ENCODE measurements around the gene NOTO.
A peak's percentile ranks its signal among the peaks of the same experiment; 100 is the strongest.

The NOTO gene

DNA sequence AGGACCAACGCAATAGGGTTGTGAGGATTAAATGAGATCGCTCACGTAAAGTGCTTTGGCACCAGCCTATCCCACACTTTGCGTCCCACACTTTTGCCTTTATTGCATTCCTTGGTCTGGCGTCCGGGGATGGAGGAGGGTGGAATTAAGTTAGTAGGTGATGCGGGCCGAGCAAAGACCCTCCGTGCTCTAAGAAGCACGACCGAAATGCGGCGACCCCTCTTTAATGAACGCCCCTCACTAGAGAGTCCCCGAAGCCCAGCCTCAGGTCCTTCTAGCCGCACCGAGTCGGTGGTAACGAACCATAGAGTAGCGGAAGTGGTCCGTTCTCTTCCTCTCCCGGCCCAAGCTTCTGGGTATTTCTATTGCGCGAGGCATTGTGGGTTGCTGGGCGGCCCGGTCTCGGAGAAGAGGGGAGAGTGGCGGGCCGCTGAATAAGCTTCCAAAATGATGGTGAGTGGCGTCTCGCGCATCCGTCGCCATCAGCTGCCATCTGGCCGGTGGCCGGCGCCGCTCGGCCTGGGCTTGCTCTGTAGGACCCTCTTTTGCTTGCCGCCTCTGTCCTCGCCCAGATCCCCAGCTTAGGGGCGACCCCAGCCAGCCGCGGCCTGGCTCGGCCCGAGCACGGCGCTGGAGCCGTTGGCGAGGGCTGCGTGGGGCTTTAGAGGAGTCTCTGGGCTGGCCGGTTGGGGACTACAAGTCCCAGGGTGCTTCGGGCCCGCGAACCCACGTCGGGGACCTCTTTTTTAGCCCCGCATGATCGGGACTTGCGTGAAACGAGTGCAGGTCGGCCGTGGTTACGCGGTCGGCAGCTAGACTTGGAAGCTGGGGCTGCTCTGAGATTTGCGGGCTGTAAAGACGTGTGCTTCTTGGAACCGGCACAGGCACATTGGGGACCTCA lies 31.8 kb downstream of the NOTO start, which contains the start of gene CCT7:
TSS of gene CCT7 (plus strand) at position 377 of the 901 bp plus-strand sequence. CDS start at position 448, 71 bp downstream.
- H3K9me3 ChIP-seq = no peaks in the 10 kb centered on the region
- peaks cover 49% of the 10 kb centered on the region for H4K20me1 ChIP-seq
- H3K27ac ChIP-seq = peak within 1 kb of the TSS; percentile 97

GRCh38 chr2:73235315-73236028 lies 33.1 kb downstream of the NOTO start:
- no peaks in the 10 kb centered on the region for H3K27me3 ChIP-seq
- H4K20me1 ChIP-seq = peaks cover 62% of the 10 kb centered on the region
- peak overlapping the region; percentile 97 for H3K9ac ChIP-seq
- H3K4me3 ChIP-seq = peak overlapping the region; percentile 95
- peaks cover 35% of the 10 kb centered on the region for H3K4me1 ChIP-seq
- no peak for TF ChIP-seq Cebpa-rat (IDR thresholded peaks at IDR 0.05)
- H3K27ac ChIP-seq = peak overlapping the region; percentile 97
- no peaks in the 10 kb centered on the region for H3K9me3 ChIP-seq
- H3K36me3 ChIP-seq = peaks cover 51% of the 10 kb centered on the region
- peak overlapping the region; percentile 96 for H3K4me2 ChIP-seq

More for the DNA sequence above, 31.8 kb downstream of the NOTO start, which contains the start of gene CCT7:
- H3K27me3 ChIP-seq = no peaks in the 10 kb centered on the region
- H3K4me1 ChIP-seq = peaks cover 35% of the 10 kb centered on the region
- H3K4me3 ChIP-seq = peak within 1 kb of the TSS; percentile 95
- peak within 1 kb of the TSS; percentile 97 for H3K9ac ChIP-seq
- no peak for TF ChIP-seq Cebpa-rat (IDR thresholded peaks at IDR 0.05)
- peaks cover 49% of the 10 kb centered on the region for H3K36me3 ChIP-seq
- peak within 1 kb of the TSS; percentile 96 for H3K4me2 ChIP-seq

- Histone ChIP-seq H3K9ac (no peak overlapping the region), H3K4me2 (0 out of 2 replicates have a peak overlapping the region, but pooled peaks have one; percentile 37), H3K4me3 (no peak overlapping the region), H4K20me1 (peaks cover 79% of the 10 kb centered on the region), H3K36me3 (peaks cover 68% of the 10 kb centered on the region), H3K9me3 (no peaks in the 10 kb centered on the region), H3K27ac (no peak overlapping the region), H3K4me1 (peaks cover 35% of the 10 kb centered on the region), H3K27me3 (no peaks in the 10 kb centered on the region)
- no peak for TF ChIP-seq Cebpa-rat (IDR thresholded peaks at IDR 0.05)
These were observed 34.8 kb downstream of the NOTO start for GRCh38 chr2:73237168-73237567.

DNA sequence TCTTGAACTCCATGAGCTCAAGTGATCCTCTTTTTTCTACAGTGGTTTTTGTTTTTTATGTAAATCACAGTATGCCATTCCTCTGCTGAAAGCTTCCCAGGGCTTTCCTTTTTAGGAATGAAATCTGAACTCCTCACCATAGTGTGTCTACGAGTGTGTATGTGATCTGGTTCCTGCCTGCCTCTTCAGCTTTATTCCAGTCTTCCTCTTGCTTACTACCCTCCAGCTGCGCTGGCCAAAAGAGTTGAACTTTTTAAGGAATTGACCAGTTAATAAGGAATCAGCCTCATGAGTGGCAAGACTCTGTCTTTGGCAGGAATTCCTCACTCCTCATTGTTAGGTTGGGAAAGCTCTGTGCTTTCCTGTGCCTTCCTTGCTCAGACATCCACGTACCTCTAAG lies 35.8 kb downstream of the NOTO start:
- peaks cover 30% of the 10 kb centered on the region for H3K4me1 ChIP-seq
- H3K36me3 ChIP-seq = peaks cover 78% of the 10 kb centered on the region
- H4K20me1 ChIP-seq = peaks cover 89% of the 10 kb centered on the region
- no peak overlapping the region for H3K27ac ChIP-seq
- no peaks in the 10 kb centered on the region for H3K9me3 ChIP-seq
- peak overlapping the region; percentile 26; the same call in 1 of the 2 replicates for H3K9ac ChIP-seq
- no peak for TF ChIP-seq Cebpa-rat (IDR thresholded peaks at IDR 0.05)
- H3K27me3 ChIP-seq = no peaks in the 10 kb centered on the region
- no peak overlapping the region for H3K4me3 ChIP-seq
- H3K4me2 ChIP-seq = no peak overlapping the region

DNA sequence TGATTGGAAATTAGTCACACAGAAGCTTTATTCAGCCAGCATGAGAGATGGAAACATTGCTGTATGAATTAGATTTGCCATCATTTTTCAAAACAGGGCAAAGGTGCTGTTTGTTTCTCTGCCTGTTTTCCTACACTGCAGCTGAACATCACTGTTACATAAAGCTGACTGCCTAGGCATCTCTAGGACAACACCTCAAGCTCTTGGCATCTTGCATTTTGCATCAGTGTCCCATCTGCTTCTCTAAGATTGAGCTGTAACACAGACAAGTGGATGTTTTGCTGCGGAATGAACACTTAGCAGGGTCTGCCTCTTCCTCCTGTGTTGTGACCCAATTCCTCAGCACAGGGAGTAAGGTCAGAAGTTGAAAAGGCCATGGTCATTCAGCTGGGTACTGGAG lies 36.6 kb downstream of the NOTO start:
- Histone ChIP-seq H3K9ac (peak overlapping the region; percentile 26; the same call in 1 of the 2 replicates), H3K4me1 (peaks cover 30% of the 10 kb centered on the region), H3K27me3 (no peaks in the 10 kb centered on the region), H3K4me3 (no peak overlapping the region), H3K27ac (no peak overlapping the region), H3K36me3 (peaks cover 86% of the 10 kb centered on the region), H3K4me2 (no peak overlapping the region), H3K9me3 (no peaks in the 10 kb centered on the region), H4K20me1 (peaks cover 97% of the 10 kb centered on the region)
- no peak for TF ChIP-seq Cebpa-rat (IDR thresholded peaks at IDR 0.05)

- Histone ChIP-seq H3K4me1 (peaks cover 30% of the 10 kb centered on the region), H3K9ac (0 out of 2 replicates have a peak overlapping the region, but pooled peaks have one; percentile 26), H3K4me3 (no peak overlapping the region), H3K27me3 (no peaks in the 10 kb centered on the region), H3K27ac (no peak overlapping the region), H4K20me1 (peaks cover 100% of the 10 kb centered on the region), H3K36me3 (peaks cover 94% of the 10 kb centered on the region), H3K9me3 (no peaks in the 10 kb centered on the region), H3K4me2 (no peak overlapping the region)
- no peak for TF ChIP-seq Cebpa-rat (IDR thresholded peaks at IDR 0.05)
These were observed 37.4 kb downstream of the NOTO start for GRCh38 chr2:73239776-73240175.

GRCh38 chr2:73243884-73244570 lies 41.7 kb downstream of the NOTO start:
- no peak for TF ChIP-seq Cebpa-rat (IDR thresholded peaks at IDR 0.05)
- no peak overlapping the region for H3K4me3 ChIP-seq
- no peaks in the 10 kb centered on the region for H3K9me3 ChIP-seq
- H4K20me1 ChIP-seq = peaks cover 100% of the 10 kb centered on the region
- H3K4me2 ChIP-seq = no peak overlapping the region
- no peak overlapping the region for H3K27ac ChIP-seq
- peaks cover 2% of the 10 kb centered on the region; the same call in 1 of the 2 replicates for H3K4me1 ChIP-seq
- H3K36me3 ChIP-seq = peaks cover 100% of the 10 kb centered on the region
- no peaks in the 10 kb centered on the region for H3K27me3 ChIP-seq
- no peak overlapping the region for H3K9ac ChIP-seq

- peaks cover 100% of the 10 kb centered on the region for H3K36me3 ChIP-seq
- H3K4me1 ChIP-seq = no peaks in the 10 kb centered on the region
- H3K4me2 ChIP-seq = no peak overlapping the region
- no peak overlapping the region for H3K4me3 ChIP-seq
- H3K9me3 ChIP-seq = no peaks in the 10 kb centered on the region
- no peak overlapping the region for H3K9ac ChIP-seq
- peaks cover 100% of the 10 kb centered on the region for H4K20me1 ChIP-seq
- no peaks in the 10 kb centered on the region for H3K27me3 ChIP-seq
- no peak overlapping the region for H3K27ac ChIP-seq
- no peak for TF ChIP-seq Cebpa-rat (IDR thresholded peaks at IDR 0.05)
These were observed 42.2 kb downstream of the NOTO start for GRCh38 chr2:73244580-73244979.

DNA sequence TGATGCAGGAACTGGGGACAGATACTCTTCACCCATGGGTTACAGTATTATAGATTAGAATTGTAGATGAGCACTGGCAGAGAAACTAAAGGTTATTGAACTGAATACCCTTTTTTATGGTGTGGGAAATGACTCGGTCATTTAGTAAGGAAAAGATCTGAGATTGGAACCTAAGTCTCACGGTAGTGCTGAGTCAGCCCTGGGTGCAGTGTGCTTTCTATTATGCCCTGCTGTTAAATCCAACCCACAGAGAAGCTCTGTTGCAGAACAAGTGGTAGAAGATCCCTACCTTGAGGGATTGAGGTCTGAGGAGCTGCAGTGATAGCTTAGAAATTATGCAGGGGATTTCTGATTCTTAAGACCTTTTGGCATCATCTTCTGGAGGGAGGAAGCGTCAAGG lies 44.5 kb downstream of the NOTO start:
- no peaks in the 10 kb centered on the region for H3K27me3 ChIP-seq
- H3K4me2 ChIP-seq = no peak overlapping the region
- no peaks in the 10 kb centered on the region for H3K9me3 ChIP-seq
- peaks cover 98% of the 10 kb centered on the region for H4K20me1 ChIP-seq
- no peak overlapping the region for H3K9ac ChIP-seq
- TF ChIP-seq Cebpa-rat (IDR thresholded peaks at IDR 0.05) = no peak
- H3K4me3 ChIP-seq = no peak overlapping the region
- H3K27ac ChIP-seq = no peak overlapping the region
- H3K4me1 ChIP-seq = no peaks in the 10 kb centered on the region
- peaks cover 100% of the 10 kb centered on the region for H3K36me3 ChIP-seq

All from BLaER1 (cell line).